H1 (cell line): Measurements from ENCODE around the gene OR10J5. TPM values are rescaled to one million over a fixed set of nuclear protein-coding genes. Genes with fewer than 3 reads are reported as not detected.

ENCODE experiments used
- CHD1 ChIP-seq: IDR thresholded peaks from 2 replicates; pipeline ENCODE4 v1.6.1; 2012; ENCODE audit warnings: low read depth, low read length, improper control_type of control experiment
- CREB1 ChIP-seq: IDR thresholded peaks from 2 replicates; pipeline ENCODE4 v1.6.1; 2012; ENCODE audit warnings: inconsistent platforms
- HDAC2 ChIP-seq, 2 experiments: fragments of 300-600 bp in 1 of 2; sonication (generic) in 1 of 2; IDR thresholded peaks; 2 replicates each; pipeline ENCODE4 v1.6.1; 2011 to 2012; ENCODE audit warnings: low read depth in 2 of 2, low read length in 2 of 2, mild to moderate bottlenecking in 2 of 2, moderate library complexity in 2 of 2, borderline replicate concordance in 1 of 2, inconsistent platforms in 1 of 2
- POU5F1 ChIP-seq: IDR thresholded peaks from 2 replicates; pipeline ENCODE4 v1.6.1; 2011; ENCODE audit warnings: low read depth, mild to moderate bottlenecking, low read length, moderate library complexity
- RFX5 ChIP-seq: IDR thresholded peaks from 2 replicates; pipeline ENCODE4 v1.6.1; 2011; ENCODE audit warnings: low read depth, low read length, improper control_type of control experiment, borderline replicate concordance
- TAF1 ChIP-seq: IDR thresholded peaks from 2 replicates; pipeline ENCODE4 v1.6.1; 2011; ENCODE audit warnings: mild to moderate bottlenecking, low read depth, low read length
- polyA plus RNA-seq, 7 experiments: library from polyadenylated mRNA; depleted of rRNA in 3 of 7; stranded (reverse) in 5 of 7; unstranded in 2 of 7; fragments of >200 nt in 5 of 7; fragments of 200-250 nt in 2 of 7; gene quantifications; 1 replicate in 5 of 7; 2 replicates in 1 of 7; 4 replicates in 1 of 7; pipeline versions ENCODE4 v1.2.1 to v1.2.3, GENCODE V29; 2011 to 2013; ENCODE audit warnings: missing spikeins in 2 of 7, mixed read lengths in 2 of 7
- total RNA-seq: library from RNA; stranded (reverse); fragmentation: NEBNext Ultra II Directional; extraction: Animal tissue kit (Norgen Biotek cat#: 25700); gene quantifications from 2 replicates; pipeline ENCODE4 v1.2.1, GENCODE V29; 2021
- TF ChIP-seq, protein P1 (sequence below): fragments of 300-600 bp; sonication (generic); IDR thresholded peaks from 2 replicates; pipeline ENCODE4 v1.7.1; 2012; ENCODE audit warnings: low read length, moderate library complexity, mild to moderate bottlenecking, inconsistent platforms; ENCODE audit not compliant: insufficient replicate concordance
- TF ChIP-seq, protein P2 (sequence below): IDR thresholded peaks from 2 replicates; pipeline ENCODE4 v1.6.1; 2011; ENCODE audit warnings: low read depth, mild to moderate bottlenecking, low read length; ENCODE audit not compliant: insufficient read depth

OR10J5 gene
- total and polyA plus RNA-seq, 2 of the 8 experiments (the other 6 are each of a cell fraction or from before 2014, with no cell fraction given): not detected

GRCh38 chr1:159584536-159584935, 48.7 kb upstream of the OR10J5 start (continued):
- TF ChIP-seq, protein P1, sequence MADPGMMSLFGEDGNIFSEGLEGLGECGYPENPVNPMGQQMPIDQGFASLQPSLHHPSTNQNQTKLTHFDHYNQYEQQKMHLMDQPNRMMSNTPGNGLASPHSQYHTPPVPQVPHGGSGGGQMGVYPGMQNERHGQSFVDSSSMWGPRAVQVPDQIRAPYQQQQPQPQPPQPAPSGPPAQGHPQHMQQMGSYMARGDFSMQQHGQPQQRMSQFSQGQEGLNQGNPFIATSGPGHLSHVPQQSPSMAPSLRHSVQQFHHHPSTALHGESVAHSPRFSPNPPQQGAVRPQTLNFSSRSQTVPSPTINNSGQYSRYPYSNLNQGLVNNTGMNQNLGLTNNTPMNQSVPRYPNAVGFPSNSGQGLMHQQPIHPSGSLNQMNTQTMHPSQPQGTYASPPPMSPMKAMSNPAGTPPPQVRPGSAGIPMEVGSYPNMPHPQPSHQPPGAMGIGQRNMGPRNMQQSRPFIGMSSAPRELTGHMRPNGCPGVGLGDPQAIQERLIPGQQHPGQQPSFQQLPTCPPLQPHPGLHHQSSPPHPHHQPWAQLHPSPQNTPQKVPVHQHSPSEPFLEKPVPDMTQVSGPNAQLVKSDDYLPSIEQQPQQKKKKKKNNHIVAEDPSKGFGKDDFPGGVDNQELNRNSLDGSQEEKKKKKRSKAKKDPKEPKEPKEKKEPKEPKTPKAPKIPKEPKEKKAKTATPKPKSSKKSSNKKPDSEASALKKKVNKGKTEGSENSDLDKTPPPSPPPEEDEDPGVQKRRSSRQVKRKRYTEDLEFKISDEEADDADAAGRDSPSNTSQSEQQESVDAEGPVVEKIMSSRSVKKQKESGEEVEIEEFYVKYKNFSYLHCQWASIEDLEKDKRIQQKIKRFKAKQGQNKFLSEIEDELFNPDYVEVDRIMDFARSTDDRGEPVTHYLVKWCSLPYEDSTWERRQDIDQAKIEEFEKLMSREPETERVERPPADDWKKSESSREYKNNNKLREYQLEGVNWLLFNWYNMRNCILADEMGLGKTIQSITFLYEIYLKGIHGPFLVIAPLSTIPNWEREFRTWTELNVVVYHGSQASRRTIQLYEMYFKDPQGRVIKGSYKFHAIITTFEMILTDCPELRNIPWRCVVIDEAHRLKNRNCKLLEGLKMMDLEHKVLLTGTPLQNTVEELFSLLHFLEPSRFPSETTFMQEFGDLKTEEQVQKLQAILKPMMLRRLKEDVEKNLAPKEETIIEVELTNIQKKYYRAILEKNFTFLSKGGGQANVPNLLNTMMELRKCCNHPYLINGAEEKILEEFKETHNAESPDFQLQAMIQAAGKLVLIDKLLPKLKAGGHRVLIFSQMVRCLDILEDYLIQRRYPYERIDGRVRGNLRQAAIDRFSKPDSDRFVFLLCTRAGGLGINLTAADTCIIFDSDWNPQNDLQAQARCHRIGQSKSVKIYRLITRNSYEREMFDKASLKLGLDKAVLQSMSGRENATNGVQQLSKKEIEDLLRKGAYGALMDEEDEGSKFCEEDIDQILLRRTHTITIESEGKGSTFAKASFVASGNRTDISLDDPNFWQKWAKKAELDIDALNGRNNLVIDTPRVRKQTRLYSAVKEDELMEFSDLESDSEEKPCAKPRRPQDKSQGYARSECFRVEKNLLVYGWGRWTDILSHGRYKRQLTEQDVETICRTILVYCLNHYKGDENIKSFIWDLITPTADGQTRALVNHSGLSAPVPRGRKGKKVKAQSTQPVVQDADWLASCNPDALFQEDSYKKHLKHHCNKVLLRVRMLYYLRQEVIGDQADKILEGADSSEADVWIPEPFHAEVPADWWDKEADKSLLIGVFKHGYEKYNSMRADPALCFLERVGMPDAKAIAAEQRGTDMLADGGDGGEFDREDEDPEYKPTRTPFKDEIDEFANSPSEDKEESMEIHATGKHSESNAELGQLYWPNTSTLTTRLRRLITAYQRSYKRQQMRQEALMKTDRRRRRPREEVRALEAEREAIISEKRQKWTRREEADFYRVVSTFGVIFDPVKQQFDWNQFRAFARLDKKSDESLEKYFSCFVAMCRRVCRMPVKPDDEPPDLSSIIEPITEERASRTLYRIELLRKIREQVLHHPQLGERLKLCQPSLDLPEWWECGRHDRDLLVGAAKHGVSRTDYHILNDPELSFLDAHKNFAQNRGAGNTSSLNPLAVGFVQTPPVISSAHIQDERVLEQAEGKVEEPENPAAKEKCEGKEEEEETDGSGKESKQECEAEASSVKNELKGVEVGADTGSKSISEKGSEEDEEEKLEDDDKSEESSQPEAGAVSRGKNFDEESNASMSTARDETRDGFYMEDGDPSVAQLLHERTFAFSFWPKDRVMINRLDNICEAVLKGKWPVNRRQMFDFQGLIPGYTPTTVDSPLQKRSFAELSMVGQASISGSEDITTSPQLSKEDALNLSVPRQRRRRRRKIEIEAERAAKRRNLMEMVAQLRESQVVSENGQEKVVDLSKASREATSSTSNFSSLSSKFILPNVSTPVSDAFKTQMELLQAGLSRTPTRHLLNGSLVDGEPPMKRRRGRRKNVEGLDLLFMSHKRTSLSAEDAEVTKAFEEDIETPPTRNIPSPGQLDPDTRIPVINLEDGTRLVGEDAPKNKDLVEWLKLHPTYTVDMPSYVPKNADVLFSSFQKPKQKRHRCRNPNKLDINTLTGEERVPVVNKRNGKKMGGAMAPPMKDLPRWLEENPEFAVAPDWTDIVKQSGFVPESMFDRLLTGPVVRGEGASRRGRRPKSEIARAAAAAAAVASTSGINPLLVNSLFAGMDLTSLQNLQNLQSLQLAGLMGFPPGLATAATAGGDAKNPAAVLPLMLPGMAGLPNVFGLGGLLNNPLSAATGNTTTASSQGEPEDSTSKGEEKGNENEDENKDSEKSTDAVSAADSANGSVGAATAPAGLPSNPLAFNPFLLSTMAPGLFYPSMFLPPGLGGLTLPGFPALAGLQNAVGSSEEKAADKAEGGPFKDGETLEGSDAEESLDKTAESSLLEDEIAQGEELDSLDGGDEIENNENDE: no peak
- TF ChIP-seq RFX5 (no peak), CHD1 (no peak), POU5F1 (no peak), HDAC2 (IDR thresholded peaks at IDR 0.05; ENCODE audit: borderline replicate concordance in 1 of 2, low read depth in 2 of 2, low read length in 2 of 2) (no peak), TAF1 (no peak), CREB1 (no peak)
- TF ChIP-seq, protein P2, sequence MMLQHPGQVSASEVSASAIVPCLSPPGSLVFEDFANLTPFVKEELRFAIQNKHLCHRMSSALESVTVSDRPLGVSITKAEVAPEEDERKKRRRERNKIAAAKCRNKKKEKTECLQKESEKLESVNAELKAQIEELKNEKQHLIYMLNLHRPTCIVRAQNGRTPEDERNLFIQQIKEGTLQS: no peak
